Measurements from ENCODE around the gene FOXD1. TPM values are rescaled to one million over a fixed set of nuclear protein-coding genes. Genes with fewer than 3 reads are reported as not detected.
"Not testable (repeated sequence)": the region's sequence is repeated elsewhere in the genome, so short reads cannot be mapped to it uniquely, and the experiment has no call there.

FOXD1 gene
- total RNA-seq, 1 donor from 2014 or later, result 5.1 TPM

- DNase-seq, result no peak
Observed at GRCh38 chr5:73460133-73460532, 11.6 kb upstream of the FOXD1 start.

GRCh38 chr5:73459366-73459765 lies 10.8 kb upstream of the FOXD1 start:
- no peak for DNase-seq

- DNase-seq, result not testable (repeated sequence)
Observed at GRCh38 chr5:73456462-73456861, 7.9 kb upstream of the FOXD1 start.

DNA sequence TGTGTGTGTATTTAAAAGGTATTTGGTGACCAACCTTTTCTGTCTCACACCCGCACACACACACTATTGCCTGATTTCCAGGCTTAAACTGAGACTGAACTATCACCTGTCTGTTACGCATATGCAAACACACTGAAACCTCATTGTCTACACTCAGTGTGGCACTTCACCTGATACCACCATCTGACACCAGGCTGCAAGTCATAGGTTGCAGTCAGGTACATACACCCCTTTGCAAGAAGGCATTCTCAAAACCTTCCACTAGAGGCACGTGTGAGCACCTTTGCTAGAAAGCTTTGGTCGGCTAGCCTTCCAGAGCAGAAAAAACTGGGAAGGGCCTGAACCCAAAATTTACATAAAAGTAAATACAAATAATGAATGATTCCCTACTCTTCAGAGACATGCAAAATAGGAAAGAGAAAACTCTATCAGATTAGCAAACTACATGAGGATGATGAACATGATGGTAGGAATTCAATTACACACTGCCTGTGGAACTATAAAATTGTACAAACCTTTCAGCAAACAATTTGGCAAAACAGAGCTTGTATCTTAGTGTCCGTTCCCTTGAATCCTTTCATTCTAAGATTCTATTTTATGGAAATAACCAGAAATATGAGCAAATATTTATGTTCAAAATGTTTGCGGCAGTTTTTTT lies 5.9 kb upstream of the FOXD1 start:
- DNase-seq, result peak; percentile 75

DNA sequence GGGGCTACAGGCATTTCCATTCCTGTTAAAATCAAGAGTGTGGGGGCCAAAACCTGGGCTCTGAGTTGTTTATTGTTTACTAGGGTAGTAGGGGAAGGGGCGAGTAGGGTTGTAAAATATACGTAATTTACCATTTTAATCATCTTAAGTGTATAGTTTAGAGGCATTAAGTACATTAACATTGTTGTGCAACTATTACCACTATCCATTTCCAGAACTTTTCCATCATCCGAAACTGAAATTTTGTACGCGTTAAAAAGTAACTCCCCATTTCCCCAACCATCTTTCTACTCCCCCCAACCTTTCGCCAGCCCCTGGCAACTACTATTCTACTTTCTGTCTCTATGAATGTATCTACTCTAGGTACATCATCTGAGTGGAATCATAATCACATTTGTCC lies 3.6 kb upstream of the FOXD1 start:
- DNase-seq, result no peak

GRCh38 chr5:73451224-73452130 lies 2.9 kb upstream of the FOXD1 start:
- DNase-seq, result peak; percentile 80

DNA sequence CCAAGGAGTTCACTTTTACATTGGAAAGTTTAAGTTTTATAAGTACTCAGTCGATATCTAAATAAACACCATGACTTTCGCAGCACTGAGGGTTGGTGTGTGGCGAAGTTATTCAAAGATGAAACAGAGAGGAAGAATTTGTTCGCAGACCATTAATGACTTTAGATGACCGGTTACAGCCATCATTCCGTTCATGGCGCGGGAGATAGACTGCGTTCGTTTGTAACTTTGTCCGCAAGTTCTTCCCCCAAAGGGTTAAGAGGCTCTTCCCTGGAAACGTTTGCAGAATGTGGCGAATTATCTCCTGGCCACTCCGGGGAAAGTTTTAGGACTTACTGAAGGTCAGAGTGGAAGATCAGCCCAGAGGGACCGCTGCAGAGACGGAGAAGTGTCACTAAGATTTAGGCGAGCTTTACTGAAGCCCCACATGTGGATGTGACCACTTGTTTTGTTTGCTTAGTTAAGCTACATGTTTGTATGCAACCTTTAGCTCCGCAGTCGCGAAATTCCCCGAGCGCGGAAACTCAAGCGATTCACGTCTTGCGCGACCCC lies 2.2 kb upstream of the FOXD1 start:
- DNase-seq, result peak; percentile 67

- peak; percentile 26 for DNase-seq
Observed at GRCh38 chr5:73450137-73450536, 1.6 kb upstream of the FOXD1 start.

DNA sequence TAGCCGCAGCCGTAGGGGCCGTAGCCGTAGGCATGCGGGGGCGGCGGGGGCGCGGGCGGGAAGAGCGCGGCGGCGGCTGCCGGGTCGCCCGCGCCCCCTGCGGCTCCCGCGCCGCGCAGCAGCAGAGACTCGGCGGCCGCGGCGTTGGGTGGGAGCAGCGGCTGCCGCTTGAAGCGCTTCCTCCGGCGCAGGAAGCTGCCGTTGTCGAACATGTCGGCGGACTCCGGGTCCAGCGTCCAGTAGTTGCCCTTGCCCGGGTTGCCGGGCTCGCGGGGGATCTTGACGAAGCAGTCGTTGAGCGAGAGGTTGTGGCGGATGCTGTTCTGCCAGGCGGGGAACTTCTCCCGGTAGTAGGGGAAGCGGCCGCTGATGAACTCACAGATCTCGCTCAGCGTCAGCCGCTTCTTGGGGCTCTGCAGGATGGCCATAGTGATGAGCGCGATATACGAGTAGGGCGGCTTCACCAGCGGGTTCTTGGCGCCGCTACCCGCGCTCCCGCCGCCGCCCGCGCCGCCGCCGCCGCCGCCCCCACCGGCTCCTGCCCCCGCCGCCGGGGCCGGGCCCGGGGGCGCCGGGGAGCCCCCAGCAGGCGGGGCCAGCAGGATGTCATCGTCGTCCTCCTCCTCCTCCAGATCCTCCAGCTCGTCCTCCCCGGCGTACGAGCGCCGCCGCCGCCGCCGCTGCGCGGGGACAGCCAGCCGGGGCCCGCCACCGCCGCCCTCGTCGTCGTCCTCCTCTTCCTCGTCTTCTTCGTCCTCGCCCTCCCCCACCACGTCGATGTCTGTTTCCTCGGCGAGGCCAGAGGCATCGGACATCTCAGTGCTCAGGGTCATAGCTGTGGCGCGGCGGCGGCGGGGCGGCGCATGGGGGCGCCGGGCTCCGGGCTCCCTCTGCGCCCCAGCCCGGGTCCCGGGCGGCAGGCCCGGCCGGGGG lies 781 bp downstream of the FOXD1 start:
- DNase-seq, result peak; percentile 65

GRCh38 chr5:73446631-73447529 lies 1.7 kb downstream of the FOXD1 start:
- DNase-seq, result peak; percentile 28

DNA sequence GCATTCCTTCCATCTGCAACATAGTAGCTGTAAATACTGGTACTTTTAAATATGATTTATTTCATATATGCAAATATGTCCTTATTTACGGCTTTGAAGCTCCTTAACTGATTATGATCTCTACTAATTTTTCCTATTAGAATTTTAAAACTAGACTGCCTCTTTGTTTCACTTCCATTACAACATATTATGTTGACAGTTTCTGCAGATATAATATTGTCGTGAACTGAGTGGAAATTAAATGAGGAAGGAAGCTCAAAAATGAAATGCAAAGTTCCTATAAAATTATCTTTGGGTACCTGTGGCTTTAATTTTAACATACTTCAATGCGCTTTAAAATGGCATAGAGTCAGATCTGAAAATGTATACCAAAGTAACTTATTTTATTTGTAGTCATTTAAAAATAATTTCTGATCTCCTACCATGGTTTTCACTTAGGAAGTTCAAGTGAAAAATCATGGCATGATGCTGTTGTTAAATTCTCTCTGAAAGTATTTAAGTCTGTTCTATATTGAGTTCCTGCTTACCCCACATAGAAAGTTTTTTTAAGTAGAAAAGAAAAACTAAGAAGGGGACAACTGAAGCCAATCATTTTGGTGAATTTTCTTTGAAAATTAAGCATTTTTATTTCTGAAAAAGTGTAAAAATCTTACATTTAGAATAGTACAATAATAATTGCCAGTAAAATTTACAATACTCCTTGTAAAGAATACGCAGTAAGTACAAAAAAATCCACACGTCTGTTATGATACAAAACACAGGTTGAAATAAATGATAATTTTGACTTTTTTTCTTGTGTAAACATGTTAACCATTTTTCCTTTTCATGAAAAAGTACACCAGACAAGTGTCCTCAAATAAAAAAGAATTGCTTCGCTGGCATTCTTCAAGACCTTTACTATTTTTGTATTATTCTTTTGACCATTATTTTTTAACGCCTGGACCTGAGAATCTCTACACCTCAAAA lies 2.6 kb downstream of the FOXD1 start:
- DNase-seq, result peak; percentile 39

- peak; percentile 32 for DNase-seq
Observed at GRCh38 chr5:73444499-73445438, 3.8 kb downstream of the FOXD1 start.

DNA sequence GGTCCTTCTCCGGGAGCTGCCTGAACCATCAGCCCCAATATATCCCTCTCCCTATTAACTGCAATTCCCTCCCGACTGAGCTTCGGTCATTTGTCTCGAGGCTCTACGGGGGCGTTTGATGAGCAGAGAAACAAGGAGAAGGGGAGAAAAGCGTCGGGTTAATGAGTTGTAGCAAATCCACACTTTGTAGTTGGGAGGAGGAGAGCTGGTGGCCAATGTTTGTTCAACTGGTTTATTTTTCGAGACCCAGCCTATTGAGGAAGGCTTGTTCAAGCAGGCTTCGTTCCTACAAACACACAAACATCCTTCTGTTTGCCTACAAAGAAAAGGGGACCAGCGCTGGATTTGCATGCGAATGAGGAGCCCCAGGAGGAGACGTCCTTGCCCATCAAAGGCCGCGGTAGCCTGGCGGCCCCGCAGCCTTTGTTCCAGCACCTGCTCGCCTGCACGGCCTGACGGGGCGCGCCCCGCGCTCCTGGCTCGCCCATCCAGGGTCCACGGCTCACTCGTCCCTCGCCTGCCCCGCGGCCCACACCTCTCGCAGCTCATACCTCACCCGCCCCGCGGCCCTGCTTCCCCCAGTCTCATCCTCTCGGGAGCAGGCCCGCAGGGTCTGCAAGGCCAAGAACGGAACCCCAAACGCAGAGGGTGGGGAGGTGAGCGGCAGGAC lies 4.6 kb downstream of the FOXD1 start:
- no peak for DNase-seq

GRCh38 chr5:73442996-73443627 lies 5.5 kb downstream of the FOXD1 start:
- peak; percentile 49 for DNase-seq

GRCh38 chr5:73442231-73442811 lies 6.3 kb downstream of the FOXD1 start:
- DNase-seq, result peak; percentile 51

GRCh38 chr5:73441378-73441777 lies 7.2 kb downstream of the FOXD1 start:
- DNase-seq, result no peak

DNA sequence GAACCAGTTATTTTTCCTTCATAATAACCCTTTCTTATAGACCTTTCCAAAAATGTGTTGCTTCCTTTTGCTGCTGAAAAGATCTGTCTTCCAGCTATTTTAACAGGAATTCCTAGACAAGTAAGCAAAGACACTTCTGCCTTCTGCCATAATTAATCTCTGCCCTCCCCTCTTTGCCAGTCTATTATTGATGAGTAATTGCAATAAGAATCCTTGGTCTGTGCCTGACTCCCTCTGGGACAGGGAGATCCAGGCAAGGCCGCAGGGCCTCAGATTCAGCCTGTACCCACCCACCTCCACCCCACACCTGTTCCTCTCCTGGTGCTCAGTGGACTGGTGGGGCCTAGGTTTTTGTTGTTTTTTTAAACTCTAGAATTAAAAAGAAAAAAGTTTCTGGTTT lies 8.3 kb downstream of the FOXD1 start:
- DNase-seq, result no peak
